Heart right ventricle (tissue), 16 donors: ENCODE measurements around the gene KCNC1. TPM values are rescaled to one million over a fixed set of nuclear protein-coding genes. Genes with fewer than 3 reads are reported as not detected.

Source experiments
- ATAC-seq, 8 donors: fragments of 200-7000 bp; cut with Tn5 transposase; one replicate each; pipeline ENCODE4 v1.9.1; 2020; ENCODE audit warnings: mild to moderate bottlenecking in 8 of 8, moderate library complexity in 8 of 8, moderate number of reproducible peaks in 1 of 8
- DNase-seq, 2 donors: peaks; one replicate each; pipeline ENCODE4 v3.0.0-alpha.2; 2020
- H3K27ac ChIP-seq, 10 donors: fragments of 200-600 bp; sonication (generic) in 2 of 10; one replicate each; pipeline versions ENCODE4 v1.5.0 to v1.8.0; 2020 to 2022; ENCODE audit warnings: mild to moderate bottlenecking in 3 of 10
- H3K27me3 ChIP-seq, 7 donors: fragments of 200-600 bp; one replicate each; pipeline ENCODE4 v1.8.0; 2021 to 2022; ENCODE audit warnings: mild to moderate bottlenecking in 2 of 7
- H3K36me3 ChIP-seq, 9 donors: fragments of 200-600 bp; sonication (generic) in 1 of 9; one replicate each; pipeline versions ENCODE4 v1.5.0 to v1.8.0; 2020 to 2022; ENCODE audit warnings: mild to moderate bottlenecking in 2 of 9
- H3K4me1 ChIP-seq, 9 donors: fragments of 200-600 bp; sonication (generic) in 1 of 9; one replicate each; pipeline versions ENCODE4 v1.5.0 to v1.8.0; 2020 to 2022; ENCODE audit warnings: mild to moderate bottlenecking in 4 of 9
- H3K4me3 ChIP-seq, 10 donors: fragments of 200-600 bp; sonication (generic) in 2 of 10; one replicate each; pipeline versions ENCODE4 v1.5.0 to v1.8.0; 2020 to 2022; ENCODE audit warnings: mild to moderate bottlenecking in 7 of 10, moderate library complexity in 2 of 10
- H3K9me3 ChIP-seq, 11 donors: fragments of 200-600 bp in 10 of 11; sonication (generic) in 2 of 11; one replicate each; pipeline versions ENCODE4 v1.5.0 to v1.8.0; 2013 to 2022; ENCODE audit warnings: mild to moderate bottlenecking in 2 of 11, control low read depth in 1 of 11, moderate library complexity in 1 of 11
- CTCF ChIP-seq, 9 donors: fragments of 200-600 bp; sonication (generic) in 2 of 9; IDR thresholded peaks; one replicate each; pipeline versions ENCODE4 v1.5.0 to v1.8.0; 2021 to 2022; ENCODE audit warnings: antibody characterized with exemption in 9 of 9, mild to moderate bottlenecking in 5 of 9, moderate library complexity in 1 of 9
- WGBS, 2 donors: extraction: QIAGEN DNeasy Blood & Tissue Kit; methylation state at CpG; one replicate each; pipeline ENCODE4 v1.1.7; 2013; ENCODE audit warnings: inconsistent platforms in 1 of 2; 5-methylcytosine and 5-hydroxymethylcytosine counted together
- intact Hi-C, 10 donors: fragments of 100-400 bp; cut with DNase I; formaldehyde crosslinking; loops; one replicate each; pipeline versions ENCODE4 v1.11.1 to v1.14.2; 2022
- polyA plus RNA-seq, 2 donors: library from polyadenylated mRNA; stranded (reverse); fragments of 200-250 nt; gene quantifications; one replicate each; pipeline ENCODE4 v1.2.3, GENCODE V29; 2013
- total RNA-seq, 10 donors: library from RNA; stranded (reverse); fragmentation: NEBNext Ultra II Directional in 3 of 10; extraction: Animal tissue kit (Norgen Biotek cat#: 25700) in 3 of 10; gene quantifications; one replicate each; pipeline versions ENCODE4 v1.2.1 to v1.2.4, GENCODE V29; 2021 to 2023
- donor health status: Arrhythmogenic right ventricular cardiomyopathy.
- donor health status: ischemic (EF 13 %, LVEDD 7.1; RV severe dilation, severe dysfunction).
- donor health status: healthy with polysubstance abuse.
- donor health status: DM: no; HTN: yes; CAD: no.
- donor health status: DM: no; HTN: no; CAD: no.
- donor health status: ischemic (EF 25% LVEDD 6.9; RV normal size, moderate dysfunction).
- donor health status: ischemic (EF 25% LVEDD 5.7; RV mildly dilated, moderate dysfunction).
- donor health status: healthy.
- donor health status: DM: yes; HTN: yes; CAD: no.
- donor health status: Ischemic cardiomyopathy.
- donor health status: ischemic (EF 35%, LVEDD 5.7; RV mildly dilated, moderate dysfunction).
- donor health status: nonischemic (EF 11% LVEDD 7.7; RV severe dilation, severe dysfunction).
- donor health status: DM: yes; HTN: yes; CAD: no.
- donor health status: PGD.
- donor health status: ischemic (EF 29% LVEDD 5.4; RV normal size, mild dysfunction).
- donor health status: nonischemic (EF 23%, LVEDD 6.1; RV moderate dilation, normal function).

Gene KCNC1
- total and polyA plus RNA-seq, 12 donors: 0.04 to 0.09 (median 0.06) TPM; not detected in 8

DNA sequence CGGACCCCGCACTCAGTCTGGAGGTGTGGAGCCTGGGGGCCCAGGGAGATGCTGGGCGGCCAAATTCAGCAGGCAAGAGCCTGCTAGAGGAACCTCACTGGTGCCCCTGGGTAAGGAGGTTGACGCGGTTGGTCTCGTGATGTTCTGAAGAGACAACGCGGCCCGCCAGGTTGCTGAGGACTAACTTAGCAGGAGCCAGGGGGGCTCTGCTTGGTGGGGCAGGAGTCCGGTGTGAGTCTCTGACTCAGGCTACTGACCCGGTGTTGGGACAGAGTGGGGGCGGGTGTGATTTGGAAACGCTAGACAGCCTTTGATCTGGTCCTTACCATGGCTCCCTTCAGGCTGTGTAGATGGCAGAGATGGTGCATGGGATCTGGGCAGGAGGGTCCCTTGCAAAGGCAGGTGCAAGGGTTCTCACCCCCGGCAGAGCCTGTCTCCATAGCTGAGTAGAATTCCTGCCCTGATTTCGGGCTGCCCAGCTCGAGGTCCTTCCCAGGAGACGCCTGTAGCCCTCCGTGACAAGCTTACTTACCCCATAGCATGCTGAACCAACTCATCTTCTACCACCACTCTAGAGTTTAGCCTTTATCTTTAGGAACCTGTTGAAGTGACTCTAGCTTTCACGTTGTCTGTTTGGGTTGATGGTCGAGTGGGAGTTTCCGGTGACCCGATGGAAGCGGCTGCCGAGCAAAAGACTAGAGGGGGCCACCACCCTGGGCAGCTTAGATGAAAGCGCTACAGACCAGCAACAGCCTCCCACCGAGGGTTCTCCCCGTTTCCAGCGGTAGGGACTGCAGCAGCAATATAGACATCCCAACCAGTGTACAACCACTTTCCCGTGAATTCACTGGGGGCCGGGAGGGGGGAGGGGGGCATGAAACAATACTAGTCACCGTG lies 38.4 kb downstream of the KCNC1 start:
- intact Hi-C loops: loop anchor here in 3 of 10 donors (5.0 kb wide), 4 partner anchors 54 to 204 kb away; no protein-coding TSS in a partner anchor
- no peaks in the 10 kb centered on the region for H3K27me3 ChIP-seq
- DNase-seq (no peak), ATAC-seq (no peak)
- no peak for TF ChIP-seq CTCF (IDR thresholded peaks at IDR 0.05)
- no peak overlapping the region for H3K27ac ChIP-seq
- no peak overlapping the region for H3K4me3 ChIP-seq
- H3K4me1 ChIP-seq: no peaks in the 10 kb centered on the region
- 90 to 93% methylated on average over 31 of the region's 31 CpGs for WGBS, 2 donors
- H3K9me3 ChIP-seq: no peaks in the 10 kb centered on the region
- H3K36me3 ChIP-seq: no peaks in the 10 kb centered on the region

DNA sequence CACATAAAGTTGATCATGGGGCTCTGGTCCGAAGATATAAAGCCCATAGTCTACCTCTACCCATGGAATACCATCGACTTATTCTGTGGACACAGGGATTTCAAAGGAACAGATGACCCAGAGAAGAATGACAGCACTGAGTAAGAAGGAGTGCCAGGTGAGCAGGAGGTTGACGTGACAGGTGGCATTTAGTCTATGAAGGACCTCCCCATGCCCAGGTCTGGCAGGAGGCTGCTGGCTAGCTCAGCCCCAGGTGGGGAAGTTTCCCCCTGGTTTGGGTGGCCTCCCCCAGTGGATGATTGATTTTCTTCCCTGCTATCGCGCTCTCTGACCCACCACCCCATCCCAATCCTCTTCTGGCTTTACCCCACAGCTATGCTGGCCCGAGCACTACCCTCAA lies 39.1 kb downstream of the KCNC1 start:
- Histone ChIP-seq H3K9me3 (no peaks in the 10 kb centered on the region), H3K27me3 (no peaks in the 10 kb centered on the region), H3K36me3 (no peaks in the 10 kb centered on the region), H3K27ac (no peak overlapping the region), H3K4me1 (no peaks in the 10 kb centered on the region), H3K4me3 (no peak overlapping the region)
- no peak for DNase-seq
- intact Hi-C loops: loop anchor here in 3 of 10 donors (5.0 kb wide), 4 partner anchors 54 to 204 kb away; no protein-coding TSS in a partner anchor
- 95 to 97% methylated on average over 6 of the region's 6 CpGs for WGBS, 2 donors
- no peak for TF ChIP-seq CTCF (IDR thresholded peaks at IDR 0.05)
- ATAC-seq: no peak

- Histone ChIP-seq H3K27me3 (no peaks in the 10 kb centered on the region), H3K9me3 (no peaks in the 10 kb centered on the region), H3K4me3 (no peak overlapping the region), H3K36me3 (no peaks in the 10 kb centered on the region), H3K27ac (no peak overlapping the region), H3K4me1 (no peaks in the 10 kb centered on the region)
- WGBS, 2 donors: 86 to 90% methylated on average over 12 of the region's 12 CpGs
- DNase-seq: no peak
- no peak for TF ChIP-seq CTCF (IDR thresholded peaks at IDR 0.05)
- ATAC-seq: no peak
- intact Hi-C loops: loop anchor here in 3 of 10 donors (5.0 kb wide), 4 partner anchors 53 to 203 kb away; no protein-coding TSS in a partner anchor
Observed at GRCh38 chr11:17774232-17775034, 39.9 kb downstream of the KCNC1 start.

DNA sequence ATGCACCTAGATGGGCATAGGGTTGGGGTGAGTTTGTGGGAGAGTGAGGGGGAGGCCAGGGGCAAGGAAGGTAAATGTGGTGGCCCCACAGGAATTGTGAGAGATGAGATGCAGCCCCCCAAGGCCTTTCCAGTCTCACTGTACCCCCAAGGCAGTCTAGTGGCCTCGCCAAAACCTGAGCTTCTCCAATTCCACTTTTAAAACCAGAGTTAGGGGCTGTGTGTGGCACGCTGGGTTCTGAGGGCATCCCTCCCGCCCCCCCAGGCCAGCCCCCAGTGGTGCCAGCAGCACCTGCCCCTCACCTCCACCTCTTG lies 40.4 kb downstream of the KCNC1 start:
- Histone ChIP-seq H3K9me3 (no peaks in the 10 kb centered on the region), H3K27me3 (no peaks in the 10 kb centered on the region), H3K27ac (no peak overlapping the region), H3K36me3 (no peaks in the 10 kb centered on the region), H3K4me3 (no peak overlapping the region), H3K4me1 (no peaks in the 10 kb centered on the region)
- no peak for ATAC-seq
- TF ChIP-seq CTCF (IDR thresholded peaks at IDR 0.05): no peak
- DNase-seq: no peak
- intact Hi-C loops: no loop called here
- whole genome bisulfite sequencing, 2 donors: 93 to 97% methylated on average over 3 of the region's 3 CpGs
